ENCODE results near the gene CCDC57.
A peak's percentile ranks its signal among the peaks of the same experiment; 100 is the strongest.
"Not testable (repeated sequence)": the region's sequence is repeated elsewhere in the genome, so short reads cannot be mapped to it uniquely, and the experiment has no call there.

The CCDC57 gene

DNA sequence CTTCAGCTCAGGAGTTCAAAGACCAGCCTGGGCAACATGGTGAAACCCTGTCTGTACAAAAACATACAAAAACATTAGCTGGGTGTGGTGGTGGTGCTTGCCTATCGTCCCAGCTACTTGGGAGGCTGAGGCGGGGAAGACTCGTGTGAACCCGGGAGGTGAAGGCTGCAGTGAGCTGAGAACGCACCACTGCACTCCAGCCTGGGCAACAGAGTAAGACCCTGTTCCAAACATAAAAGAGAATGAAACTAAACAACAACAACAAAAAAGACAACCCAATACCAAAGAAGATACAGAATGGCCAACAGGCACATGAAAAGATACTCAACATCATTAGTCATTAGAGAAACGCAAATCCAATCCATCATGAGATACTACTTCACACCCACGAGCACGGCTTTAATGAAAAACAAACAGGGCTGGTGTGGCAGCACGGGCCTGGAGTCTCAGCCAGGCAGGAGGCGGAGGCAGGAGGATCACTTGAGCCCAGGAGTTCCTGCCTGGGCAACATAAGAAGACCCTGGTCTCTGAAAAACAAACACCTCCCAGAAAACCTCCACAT lies 8.8 kb upstream of the CCDC57 start:
- DNase-seq: no peak

DNA sequence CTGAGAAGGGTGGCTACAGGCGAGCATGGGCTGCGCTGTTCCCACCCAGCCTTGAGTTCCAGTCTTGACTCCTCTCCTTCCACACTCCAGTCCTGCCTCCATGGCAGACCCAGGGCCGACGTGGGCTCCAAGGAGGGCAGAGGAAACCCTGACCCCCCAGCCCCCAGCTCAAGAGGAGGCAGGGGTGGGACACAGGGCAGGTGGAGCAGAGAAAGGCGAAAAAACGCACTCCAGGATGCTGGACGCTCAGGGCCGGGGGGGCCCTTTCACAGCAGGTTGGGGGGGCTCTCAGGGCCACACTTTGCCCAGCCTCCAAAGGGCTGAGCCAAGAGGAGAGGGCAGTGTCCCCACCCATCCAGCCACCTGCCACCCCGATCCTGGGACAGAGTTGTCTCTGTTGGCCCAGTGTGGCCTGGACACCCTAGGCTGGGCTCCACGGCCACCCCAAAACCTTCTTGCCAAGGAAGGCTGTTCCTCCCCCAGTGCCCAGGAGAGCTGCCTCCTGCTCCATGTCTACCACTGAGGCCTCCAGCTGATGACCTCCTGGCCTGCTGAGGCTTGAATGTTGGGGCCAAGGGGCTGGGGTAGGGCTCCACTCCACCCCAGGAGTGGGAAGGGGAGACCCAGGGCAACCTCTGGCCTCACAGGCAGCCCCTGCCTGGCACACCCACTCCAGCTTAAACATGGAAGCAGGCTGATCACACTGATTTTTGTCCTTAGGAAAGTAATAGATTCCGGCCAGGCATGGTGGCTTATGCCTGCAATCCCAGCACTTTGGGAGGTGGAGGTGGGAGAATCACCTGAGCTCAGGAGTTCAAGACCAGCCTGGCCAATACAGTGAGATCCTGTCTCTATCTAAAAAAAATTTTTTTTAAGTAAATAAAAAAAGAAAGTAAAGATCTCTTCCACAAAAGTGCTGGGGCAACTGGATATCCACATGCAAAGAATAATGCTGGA lies 7.4 kb upstream of the CCDC57 start:
- no peak for DNase-seq

DNA sequence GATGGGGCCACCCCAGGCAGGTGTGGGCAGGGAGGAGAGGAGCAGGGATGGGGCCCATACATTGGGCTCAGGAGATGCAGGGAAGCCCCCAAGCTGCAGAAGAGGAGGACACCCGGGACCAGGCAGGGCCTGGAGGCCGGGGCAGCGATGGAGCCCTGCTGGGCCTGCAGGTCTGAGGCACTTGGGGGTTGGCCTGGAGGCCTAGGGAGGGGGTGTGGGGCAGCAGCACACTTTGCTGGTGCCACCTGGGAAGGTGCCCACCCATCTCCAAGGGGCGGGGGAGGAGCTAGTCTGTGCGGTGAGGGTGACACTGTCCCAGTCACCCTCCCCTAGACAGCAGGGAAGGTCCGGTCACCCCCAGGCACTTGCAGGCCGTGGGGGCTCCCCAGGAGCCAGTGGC lies 6.4 kb upstream of the CCDC57 start:
- DNase-seq: no peak

DNA sequence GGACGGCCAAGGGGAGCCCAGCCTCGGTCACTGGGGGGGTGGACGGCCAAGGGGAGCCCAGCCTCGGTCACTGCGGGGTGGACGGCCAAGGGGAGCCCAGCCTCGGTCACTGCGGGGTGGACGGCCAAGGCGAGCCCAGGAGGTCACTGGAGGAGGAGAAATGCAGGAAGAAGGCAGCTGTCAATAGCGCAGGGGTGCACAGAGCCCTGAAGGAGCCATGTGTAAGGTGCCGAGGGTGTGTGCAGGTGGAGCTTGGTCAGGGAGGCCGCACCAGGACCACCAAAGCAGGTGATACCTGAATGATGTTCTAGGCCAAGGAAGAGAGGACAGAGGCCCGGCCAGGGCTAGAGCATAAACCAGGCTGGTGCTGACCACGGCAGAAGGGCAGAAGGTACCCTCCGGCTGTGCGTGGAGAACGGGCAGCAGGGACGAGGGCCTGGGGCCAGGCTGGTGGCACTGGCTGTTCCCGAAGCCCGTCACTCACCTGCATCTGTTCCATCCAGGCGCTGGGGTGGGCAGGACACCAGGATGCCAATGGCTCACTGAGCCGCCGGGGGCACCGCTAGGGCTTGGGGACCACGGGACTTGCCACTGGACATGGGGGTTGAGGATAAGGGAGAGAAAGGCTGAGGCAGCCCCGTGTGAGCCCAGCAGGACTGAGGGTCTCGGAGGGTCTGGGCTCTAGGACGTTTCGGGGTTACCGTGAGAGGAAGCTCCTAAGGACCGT lies 5.9 kb upstream of the CCDC57 start:
- DNase-seq: no peak

DNA sequence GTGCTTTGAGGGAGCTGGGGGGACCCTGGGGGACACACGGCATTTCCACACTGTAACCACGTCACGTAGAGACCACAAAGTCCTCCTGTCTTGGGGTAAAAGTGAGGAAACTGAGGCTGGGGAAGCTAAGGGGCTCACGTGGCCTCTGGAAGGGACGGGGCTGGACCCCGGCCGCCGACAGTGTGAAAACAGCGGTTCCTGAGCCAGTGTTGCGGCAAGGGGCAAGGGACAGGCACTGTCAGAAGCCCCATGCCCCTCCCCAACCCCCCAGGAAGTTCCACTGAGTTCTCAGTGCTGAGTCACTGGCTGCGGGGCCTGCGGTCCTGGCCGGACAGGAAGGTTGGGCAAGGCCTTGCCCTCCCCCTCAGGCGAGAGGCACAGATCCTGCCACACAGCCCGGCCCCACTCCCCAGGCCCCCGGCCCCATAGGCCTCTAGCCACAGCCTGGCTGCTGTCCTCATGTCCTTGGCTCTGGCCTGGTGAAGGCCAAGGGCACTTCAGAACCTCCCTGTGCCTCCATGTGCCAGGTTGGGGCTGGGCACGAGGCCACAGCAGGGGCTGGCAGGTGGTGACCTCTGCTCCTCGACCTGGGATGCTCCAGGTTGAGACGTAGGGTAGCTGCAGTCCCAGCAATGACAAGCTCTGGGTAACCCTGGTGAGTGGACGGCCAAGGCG lies 5.0 kb upstream of the CCDC57 start:
- DNase-seq: peak; percentile 56

DNA sequence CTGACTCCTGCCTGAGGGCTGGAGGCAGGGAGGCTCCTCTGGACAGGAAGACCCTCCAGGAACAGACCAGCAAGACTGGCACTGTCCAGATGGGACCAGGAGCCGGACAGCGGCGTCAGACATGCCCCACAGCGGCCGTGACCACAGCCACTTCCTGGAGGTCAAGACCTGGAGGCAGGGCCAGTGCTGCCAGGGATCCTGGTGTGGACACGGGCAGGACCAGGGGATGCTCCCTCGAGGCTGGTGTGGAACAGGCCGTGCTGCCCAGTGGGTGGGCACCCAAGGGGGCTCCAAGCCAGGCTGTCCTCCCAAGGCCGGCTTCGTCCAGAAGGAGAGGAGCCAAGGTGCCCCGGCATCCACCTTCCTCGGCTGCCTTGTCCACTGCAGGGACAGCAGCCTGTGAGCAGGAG lies 4.5 kb upstream of the CCDC57 start:
- DNase-seq: peak; percentile 62

DNA sequence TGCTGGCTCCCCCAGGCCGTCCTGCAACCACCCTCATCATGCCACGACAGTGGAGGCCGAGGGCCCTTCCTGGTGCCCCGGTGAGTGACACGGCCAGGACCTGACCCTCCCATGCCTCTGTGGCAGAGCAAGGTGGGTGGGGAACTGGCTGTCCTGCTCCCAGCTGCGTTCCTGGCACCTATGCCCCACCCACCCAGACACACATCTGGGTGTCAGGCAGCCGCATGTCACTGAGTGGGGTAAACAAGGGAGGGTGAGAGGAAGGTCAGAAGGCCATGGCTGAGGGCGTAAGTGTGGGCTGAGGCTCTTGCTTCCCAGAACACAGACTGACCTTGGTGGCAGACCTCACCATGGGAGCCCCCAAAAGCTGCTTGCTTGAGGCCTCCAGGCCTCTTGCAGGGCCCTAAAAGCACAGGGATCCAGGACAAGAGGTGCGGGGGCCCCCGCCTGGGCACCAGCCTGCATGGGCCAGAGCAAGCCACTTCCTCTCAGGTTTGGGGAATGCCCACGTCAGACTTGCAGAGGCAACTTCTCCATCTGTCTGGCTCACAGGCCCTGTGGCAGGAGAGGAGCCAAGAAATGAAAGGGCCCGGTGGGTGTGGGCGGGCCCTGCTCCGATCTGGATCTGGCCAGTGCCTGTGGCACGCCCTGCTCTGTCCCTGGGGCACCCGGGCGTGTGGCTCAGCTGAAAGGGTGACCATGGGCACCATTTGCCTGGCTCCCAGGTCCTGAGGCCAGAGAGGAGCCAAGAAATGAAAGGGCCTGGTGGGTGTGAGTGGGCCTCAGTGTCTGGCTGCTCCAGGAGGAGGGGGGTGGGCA lies 3.9 kb upstream of the CCDC57 start:
- peak; percentile 78 for DNase-seq

DNA sequence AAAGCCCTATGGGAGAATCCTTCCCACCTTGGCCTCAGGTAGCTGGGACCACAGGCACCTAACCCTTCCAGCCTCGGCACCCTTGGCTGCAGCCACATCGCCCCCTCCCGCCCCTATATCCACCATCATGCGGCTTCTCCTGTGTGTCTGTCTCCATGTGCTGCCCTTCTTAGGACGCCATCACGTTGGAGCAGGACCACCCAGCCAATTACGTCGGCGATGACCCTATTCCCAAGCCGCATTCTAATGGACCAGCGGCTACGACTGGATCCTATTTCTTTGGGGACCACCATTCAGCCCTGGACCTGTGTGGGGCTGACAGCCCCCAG lies 3.3 kb upstream of the CCDC57 start:
- DNase-seq: no peak

DNA sequence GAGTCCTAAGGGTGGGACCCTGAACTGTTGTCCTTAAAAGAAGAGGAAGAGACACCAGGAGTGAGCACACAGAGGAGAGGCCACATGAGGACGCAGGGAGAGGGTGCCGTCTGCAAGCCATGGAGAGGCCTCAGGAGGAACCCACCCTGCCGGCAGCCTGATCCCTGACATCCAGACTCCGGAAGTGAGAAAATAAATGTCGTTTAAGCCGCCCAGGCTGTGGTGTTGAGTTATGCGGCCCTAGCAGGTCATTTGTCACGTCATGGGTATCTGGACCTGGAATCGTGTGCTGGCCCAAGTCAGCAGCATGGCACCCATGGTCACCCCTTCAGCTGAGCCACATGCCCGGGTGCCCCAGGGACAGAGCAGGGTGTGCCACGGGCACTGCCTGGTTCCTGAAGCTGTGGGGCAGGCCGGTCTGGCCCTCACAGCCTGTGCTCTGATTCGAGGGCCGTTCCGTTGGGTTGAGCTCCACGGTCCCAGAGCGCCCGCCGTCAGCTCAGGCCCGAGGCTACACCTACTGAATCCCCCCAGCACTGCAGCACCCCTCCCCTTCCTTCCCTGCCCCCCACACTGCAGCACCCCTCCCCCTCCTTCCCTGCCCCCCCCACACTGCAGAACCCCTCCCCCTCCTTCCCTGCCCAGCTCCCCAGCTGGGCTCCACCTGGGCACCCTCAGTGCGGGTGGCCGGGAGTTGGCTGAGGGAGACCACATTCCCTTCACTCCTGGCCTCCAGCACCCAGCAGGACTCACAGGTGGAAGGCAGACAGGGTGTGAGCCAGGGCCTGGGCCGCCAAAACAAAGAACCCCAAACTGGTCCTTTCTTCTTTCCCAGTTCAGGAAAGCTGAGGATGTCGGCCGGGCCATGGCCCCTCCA lies 2.7 kb upstream of the CCDC57 start:
- no peak for DNase-seq

DNA sequence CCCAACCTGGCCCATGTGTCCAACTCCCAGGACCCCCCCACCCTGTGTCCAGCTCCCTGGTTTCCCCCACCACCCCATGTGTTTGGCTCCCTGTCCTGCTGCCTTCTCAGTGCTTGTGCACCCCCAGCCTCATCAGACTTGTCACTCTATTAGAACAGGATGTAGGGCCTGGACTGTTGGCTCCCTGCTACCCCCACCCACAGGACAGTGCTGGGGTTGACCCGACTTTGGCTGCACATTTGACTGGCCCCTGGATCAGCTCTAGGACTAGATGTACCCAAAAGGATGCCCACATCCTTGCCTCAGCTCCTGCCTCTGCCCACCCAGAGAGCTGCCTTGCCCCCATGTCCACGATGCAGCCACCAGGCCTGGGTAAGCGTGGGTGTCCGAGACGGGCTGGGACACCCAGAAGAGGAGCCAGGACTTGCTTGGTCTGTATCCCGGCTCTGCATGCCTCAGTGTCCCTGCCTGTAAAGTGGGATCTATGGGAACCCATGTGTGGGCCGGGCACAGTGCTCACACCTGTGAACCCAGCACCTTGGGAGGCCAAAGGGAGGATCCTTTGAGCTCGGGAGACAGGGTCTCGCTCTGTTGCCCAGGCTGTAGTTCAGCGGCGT lies 1.5 kb upstream of the CCDC57 start:
- DNase-seq: no peak

DNA sequence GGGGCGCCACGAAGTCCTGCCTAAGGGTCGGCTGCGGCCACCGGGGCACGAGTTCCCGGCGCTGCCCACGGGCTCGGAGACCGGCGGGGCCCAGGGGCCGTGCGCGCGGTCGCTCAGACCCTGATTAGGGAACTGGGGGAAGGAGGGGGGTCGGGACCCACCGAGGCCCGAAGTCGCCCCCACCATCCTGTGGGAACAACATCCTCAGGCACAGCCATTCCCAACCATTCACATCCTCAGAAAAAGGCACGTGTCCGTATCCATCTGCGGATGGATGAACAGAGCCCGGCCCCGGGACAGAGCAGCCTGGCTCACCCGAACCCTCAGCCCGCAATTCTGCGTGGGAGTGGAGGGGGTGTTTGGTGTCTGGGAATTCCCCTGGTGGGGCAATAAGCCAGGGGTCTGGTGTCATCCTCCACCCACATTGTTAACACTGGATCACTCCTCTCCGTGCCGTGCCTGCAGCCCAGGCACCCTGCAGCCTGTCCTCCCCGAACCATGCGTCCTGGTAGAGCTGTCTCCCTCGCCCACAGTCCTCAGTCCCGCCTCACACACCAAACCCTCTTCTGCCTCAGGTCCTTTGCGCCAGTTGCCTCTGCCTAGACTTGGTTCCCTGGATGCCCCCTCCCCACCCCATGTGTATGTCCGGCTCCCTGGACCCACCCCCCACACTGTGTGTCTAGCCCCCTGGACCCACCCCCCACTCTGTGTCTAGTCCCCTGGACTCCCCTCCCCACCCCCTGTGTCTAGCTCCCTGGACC lies 789 bp upstream of the CCDC57 start:
- DNase-seq: peak; percentile 93

DNA sequence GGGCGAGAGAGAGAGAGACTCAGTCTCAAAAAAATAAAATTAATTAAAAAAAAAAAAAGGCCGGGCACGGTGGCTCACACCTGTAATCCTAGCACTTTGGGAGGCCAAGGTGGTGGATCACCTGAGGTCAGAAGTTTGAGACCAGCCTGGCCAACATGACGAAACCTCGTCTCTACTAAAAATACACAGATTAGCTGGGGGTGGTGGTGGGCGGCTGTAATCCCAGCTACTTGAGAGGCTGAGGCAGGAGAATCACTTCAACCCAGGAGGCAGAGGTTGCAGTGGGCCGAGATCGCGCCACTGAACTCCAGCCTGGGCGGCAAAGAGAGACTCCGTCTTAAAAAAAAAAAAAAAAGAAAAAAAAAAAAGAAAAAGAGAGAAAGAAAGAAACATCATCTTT lies 2.0 kb downstream of the CCDC57 start:
- DNase-seq: not testable (repeated sequence)

DNA sequence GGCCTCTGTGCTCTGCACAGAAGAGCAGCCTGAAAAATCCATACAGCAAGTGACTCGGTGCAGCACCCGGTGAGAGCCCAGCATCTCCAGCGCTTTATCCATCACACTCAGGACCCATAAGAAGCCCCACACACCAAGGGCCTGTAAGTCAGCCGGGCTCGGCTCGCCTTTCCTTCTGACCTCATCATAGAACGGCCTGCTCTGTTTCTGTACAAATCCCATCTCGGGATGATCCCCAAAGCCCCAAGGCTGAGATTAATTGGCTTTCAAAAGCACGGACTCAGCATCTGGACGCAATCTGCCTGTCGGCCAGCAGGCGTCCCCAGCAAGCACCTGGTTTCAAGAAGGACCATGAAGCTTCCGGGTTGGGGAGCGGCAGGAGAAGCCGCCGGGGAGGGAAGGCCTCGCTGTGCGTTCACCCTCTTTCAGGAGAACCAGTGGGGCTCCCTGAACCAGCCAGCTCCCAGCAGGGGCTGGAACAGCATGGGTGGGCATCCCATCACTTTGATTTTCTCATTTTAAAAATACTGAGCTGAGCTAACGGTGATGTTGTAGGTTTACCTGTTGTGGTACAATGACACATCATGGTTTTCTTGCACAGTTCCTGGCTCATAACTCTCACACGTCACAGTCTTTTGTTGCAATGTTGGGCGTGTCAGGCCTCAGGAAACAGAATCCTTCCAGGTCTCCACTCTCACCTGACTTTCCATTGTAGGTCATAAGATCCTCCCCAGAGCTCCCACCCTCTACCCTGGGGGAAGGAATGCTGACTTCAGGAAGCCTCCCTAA lies 6.7 kb downstream of the CCDC57 start:
- peak; percentile 92 for DNase-seq

DNA sequence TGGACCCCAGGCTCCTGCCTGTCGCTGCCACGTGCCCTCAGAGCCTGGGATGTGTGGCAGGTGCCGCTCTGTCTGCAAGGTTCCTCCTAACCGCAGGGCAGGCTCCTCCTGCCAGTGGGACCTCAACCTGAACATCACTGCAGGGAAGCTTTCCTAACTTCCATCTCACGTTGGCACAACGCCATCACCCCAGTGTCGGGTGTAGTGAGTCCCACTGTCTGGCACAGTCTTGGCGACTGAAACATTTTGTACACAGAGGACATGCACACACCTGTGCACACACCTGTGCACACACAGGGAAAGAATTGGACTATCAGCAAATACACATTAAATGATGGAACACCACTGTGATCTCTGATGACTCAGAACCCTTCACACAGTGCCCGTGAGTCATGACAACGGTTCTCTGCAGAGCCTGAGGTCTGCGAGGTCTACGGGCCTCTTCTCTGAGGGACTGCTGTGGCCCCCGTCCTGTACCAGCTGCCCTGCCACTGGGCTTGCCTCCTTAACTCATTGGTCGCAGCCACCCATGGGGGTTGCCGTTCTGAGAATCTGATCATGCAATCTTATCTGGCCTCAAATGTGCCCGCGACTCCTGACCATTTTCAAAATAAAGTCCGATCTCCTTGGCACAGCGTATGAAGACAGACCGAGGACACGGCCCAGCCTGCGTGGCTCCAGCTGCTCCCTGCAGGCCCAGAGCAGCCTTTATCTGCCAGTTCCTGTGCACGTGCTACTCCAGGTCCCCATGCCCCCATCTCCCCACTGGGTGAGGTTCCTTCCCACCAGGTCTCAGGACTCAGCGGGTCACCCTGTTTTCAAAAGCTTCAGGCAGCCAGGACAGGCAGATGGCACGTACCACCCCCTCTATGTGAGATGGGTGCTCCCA lies 7.6 kb downstream of the CCDC57 start:
- peak; percentile 76 for DNase-seq

DNA sequence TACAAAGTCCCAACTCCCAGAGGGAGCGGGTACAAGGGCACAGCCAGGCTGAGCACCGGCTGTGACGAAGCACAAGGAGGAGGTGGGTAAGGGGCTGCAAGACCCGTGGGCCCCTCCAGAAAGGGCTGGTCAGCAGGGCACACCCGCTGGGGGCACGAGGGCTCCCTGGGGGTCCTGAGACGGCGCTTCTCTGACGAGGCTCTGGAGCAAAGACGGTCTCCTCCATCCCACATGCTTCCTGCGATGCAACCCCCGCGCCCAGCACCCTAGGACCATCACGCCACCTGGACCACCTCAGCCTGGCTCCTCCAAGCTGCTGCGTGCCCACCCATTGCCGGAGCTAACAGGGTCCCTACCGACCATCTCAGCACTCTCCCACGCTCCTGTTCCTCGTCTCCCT lies 8.7 kb downstream of the CCDC57 start:
- DNase-seq: no peak

DNA sequence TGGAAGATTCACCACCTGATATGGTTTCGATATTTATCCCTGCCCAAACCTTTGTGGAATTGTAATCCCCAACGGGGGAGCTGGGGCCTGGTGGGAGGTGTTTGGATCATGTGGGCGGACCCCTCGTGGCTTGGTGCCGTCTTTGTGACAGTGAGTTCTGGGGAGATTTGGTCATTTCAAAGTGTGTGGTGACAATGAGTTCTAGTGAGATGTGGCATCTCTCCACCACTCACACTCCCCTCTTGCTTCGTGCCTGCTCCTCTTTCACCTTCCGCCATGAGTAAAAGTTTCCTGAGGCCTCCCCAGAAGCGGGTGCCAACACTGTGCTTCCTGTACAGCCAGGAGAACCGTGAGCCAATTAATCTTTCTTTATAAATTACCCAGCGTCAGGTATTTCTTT lies 9.7 kb downstream of the CCDC57 start:
- peak; percentile 82 for DNase-seq

DNA sequence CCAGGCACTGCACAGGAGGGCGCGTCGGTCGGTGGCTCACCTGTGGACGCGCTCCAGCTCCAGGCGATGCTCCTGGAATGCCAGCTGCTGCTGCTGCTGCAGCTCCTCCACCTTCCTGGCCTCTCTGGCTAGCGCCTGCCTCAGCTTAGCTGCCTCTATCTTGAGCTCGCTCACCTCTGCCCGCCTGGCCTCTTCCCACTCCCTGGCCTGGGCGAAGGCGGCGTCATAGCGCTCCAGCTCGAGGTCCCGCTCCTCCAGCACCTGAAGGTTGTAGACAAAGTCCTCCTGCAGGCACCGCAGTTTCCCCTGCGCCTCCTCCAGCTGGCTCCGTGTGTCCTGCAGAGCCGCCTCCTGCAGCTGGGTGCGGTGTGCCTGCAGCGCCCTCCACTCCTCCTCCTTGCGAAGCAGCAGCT lies 11.1 kb downstream of the CCDC57 start:
- no peak for DNase-seq
